HepG2 (cell line): ENCODE measurements around the gene NCR3LG1. TPM values are rescaled to one million over a fixed set of nuclear protein-coding genes. Genes with fewer than 3 reads are reported as not detected.
A peak's percentile ranks its signal among the peaks of the same experiment; 100 is the strongest.

Source experiments
- BCLAF1 ChIP-seq: fragments of 450-650 bp; IDR thresholded peaks from 2 replicates; pipeline ENCODE4 v1.6.1; 2017; ENCODE audit warnings: mild to moderate bottlenecking
- EEA1 ChIP-seq: sonication (generic); formaldehyde crosslinking; IDR thresholded peaks from 2 replicates; pipeline ENCODE4 v1.5.1; 2020; ENCODE audit warnings: mild to moderate bottlenecking, missing genetic modification reagents, borderline replicate concordance
- FOXO1 ChIP-seq: sonication (generic); formaldehyde crosslinking; IDR thresholded peaks from 2 replicates; pipeline ENCODE4 v1.4.0; 2020; ENCODE audit warnings: missing genetic modification reagents
- HOXA5 ChIP-seq: sonication (generic); formaldehyde crosslinking; IDR thresholded peaks from 2 replicates; pipeline ENCODE4 v1.4.0; 2020; ENCODE audit warnings: missing genetic modification reagents
- KDM2A ChIP-seq: sonication (generic); formaldehyde crosslinking; IDR thresholded peaks from 2 replicates; pipeline ENCODE4 v1.4.0; 2020; ENCODE audit warnings: low read depth, missing genetic modification reagents, borderline replicate concordance
- KLF6 ChIP-seq: IDR thresholded peaks from 2 replicates; pipeline ENCODE4 v1.8.0; 2016; ENCODE audit warnings: missing biosample characterization, missing genetic modification reagents
- MED8 ChIP-seq: sonication (generic); formaldehyde crosslinking; IDR thresholded peaks from 2 replicates; pipeline ENCODE4 v1.8.1; 2023; ENCODE audit warnings: mild to moderate bottlenecking, missing genetic modification reagents; ENCODE audit not compliant: insufficient replicate concordance
- MYNN ChIP-seq: sonication (generic); formaldehyde crosslinking; IDR thresholded peaks from 2 replicates; pipeline ENCODE4 v1.4.0; 2020; ENCODE audit warnings: mild to moderate bottlenecking, low read depth, missing genetic modification reagents
- RARA ChIP-seq: IDR thresholded peaks from 2 replicates; pipeline ENCODE4 v1.6.1; 2016; ENCODE audit warnings: missing genetic modification reagents, missing compliant biosample characterization
- WIZ ChIP-seq: sonication (generic); formaldehyde crosslinking; IDR thresholded peaks from 2 replicates; pipeline ENCODE4 v1.5.1; 2020; ENCODE audit warnings: mild to moderate bottlenecking, missing genetic modification reagents
- ZBTB14 ChIP-seq: sonication (generic); formaldehyde crosslinking; IDR thresholded peaks from 2 replicates; pipeline ENCODE4 v1.4.0; 2020; ENCODE audit warnings: missing genetic modification reagents
- ZC3H13 ChIP-seq: sonication (generic); formaldehyde crosslinking; IDR thresholded peaks from 2 replicates; pipeline ENCODE4 v1.8.1; 2023; ENCODE audit warnings: mild to moderate bottlenecking, missing genetic modification reagents, moderate library complexity
- ZFP82 ChIP-seq: sonication (generic); formaldehyde crosslinking; IDR thresholded peaks from 2 replicates; pipeline ENCODE4 v1.5.1; 2020; ENCODE audit warnings: mild to moderate bottlenecking, missing genetic modification reagents, borderline replicate concordance
- ZNF383 ChIP-seq: sonication (generic); formaldehyde crosslinking; IDR thresholded peaks from 2 replicates; pipeline ENCODE4 v1.4.0; 2020; ENCODE audit warnings: missing genetic modification reagents, mild to moderate bottlenecking, borderline replicate concordance
- ZNF468 ChIP-seq: sonication (generic); formaldehyde crosslinking; IDR thresholded peaks from 2 replicates; pipeline ENCODE4 v1.8.0; 2022; ENCODE audit warnings: mild to moderate bottlenecking, moderate library complexity, missing genetic modification reagents
- ZNF687 ChIP-seq: sonication (generic); formaldehyde crosslinking; IDR thresholded peaks from 2 replicates; pipeline ENCODE4 v1.5.1; 2020; ENCODE audit warnings: mild to moderate bottlenecking, missing genetic modification reagents, moderate library complexity
- ZNF713 ChIP-seq: sonication (generic); formaldehyde crosslinking; IDR thresholded peaks from 2 replicates; pipeline ENCODE4 v1.4.0; 2020; ENCODE audit warnings: mild to moderate bottlenecking, missing genetic modification reagents
- ZSCAN21 ChIP-seq: sonication (generic); formaldehyde crosslinking; IDR thresholded peaks from 2 replicates; pipeline ENCODE4 v1.8.0; 2022; ENCODE audit warnings: mild to moderate bottlenecking, missing genetic modification reagents, moderate library complexity, borderline replicate concordance
- polyA plus RNA-seq, 8 experiments: library from polyadenylated mRNA; depleted of rRNA in 3 of 8; stranded (reverse) in 7 of 8; unstranded in 1 of 8; fragments of >200 nt; fragmentation: Illumina TruSeq in 4 of 8; extraction: Trizol in 4 of 8; gene quantifications; 2 replicates each; pipeline versions ENCODE4 v1.2.1 to v1.2.3, GENCODE V29; 2011 to 2016; ENCODE audit warnings: low read depth in 4 of 8, missing spikeins in 1 of 8, mixed read lengths in 1 of 8; ENCODE audit not compliant: insufficient read depth in 1 of 8
- total RNA-seq, 5 experiments: library from RNA; depleted of rRNA; stranded (reverse); fragments of >200 nt; fragmentation: Illumina TruSeq; extraction: Trizol; gene quantifications; 2 replicates each; pipeline ENCODE4 v1.2.3, GENCODE V29; 2016; ENCODE audit warnings: low read depth in 1 of 5

Gene NCR3LG1
- total and polyA plus RNA-seq, 2 of the 13 experiments (the other 11 are each of a cell fraction or from before 2014, with no cell fraction given): 16.1 to 25.1 TPM

- TF ChIP-seq ZNF383 (CRISPR knock-in tag): no peak
- TF ChIP-seq BCLAF1: no peak
- 0 out of 2 replicates have a peak, but pooled peaks have one; percentile 59 for TF ChIP-seq EEA1 (CRISPR knock-in tag)
- TF ChIP-seq FOXO1 (CRISPR knock-in tag): 0 out of 2 replicates have a peak, but pooled peaks have one; percentile 54
- TF ChIP-seq ZSCAN21 (CRISPR knock-in tag): no peak; the same call in 1 of the 2 replicates
- 0 out of 2 replicates have a peak, but pooled peaks have one; percentile 32 for TF ChIP-seq WIZ
- TF ChIP-seq ZNF687 (CRISPR knock-in tag): peak; percentile 88
- TF ChIP-seq MED8 (CRISPR knock-in tag): no peak
- no peak for TF ChIP-seq HOXA5 (CRISPR knock-in tag)
- TF ChIP-seq ZNF713 (CRISPR knock-in tag): 0 out of 2 replicates have a peak, but pooled peaks have one; percentile 54
- peak; percentile 78 for TF ChIP-seq KDM2A
- peak; percentile 52; the same call in 1 of the 2 replicates for TF ChIP-seq MYNN
- peak; percentile 42; the same call in 1 of the 2 replicates for TF ChIP-seq KLF6 (CRISPR knock-in tag)
- no peak; the same call in 1 of the 2 replicates for TF ChIP-seq ZNF468
- TF ChIP-seq ZFP82 (CRISPR knock-in tag): peak; percentile 71; the same call in 1 of the 2 replicates
- peak; percentile 37 for TF ChIP-seq RARA (CRISPR knock-in tag)
- no peak; the same call in 1 of the 2 replicates for TF ChIP-seq ZC3H13
- TF ChIP-seq ZBTB14 (CRISPR knock-in tag): peak; percentile 63
Measured at GRCh38 chr11:17351510-17352176, at the start of gene NCR3LG1 (continued).
